ENCODE results near the gene FBXL17.
A peak's percentile ranks its signal among the peaks of the same experiment; 100 is the strongest.

Gene FBXL17

GRCh38 chr5:107979900-107980299, 402.0 kb downstream of the FBXL17 start (continued):
- no peak for TF ChIP-seq ZNF211 (tag by site-specific recombination; IDR thresholded peaks at IDR 0.05; ENCODE audit: low read depth)
- TF ChIP-seq ZNF398 (tag by site-specific recombination; IDR thresholded peaks at IDR 0.05): no peak
- no peak for TF ChIP-seq WT1 (tag by site-specific recombination; IDR thresholded peaks at IDR 0.05)
- TF ChIP-seq GLIS2 (tag by site-specific recombination; IDR thresholded peaks at IDR 0.05): no peak

GRCh38 chr5:107979291-107979690, 402.6 kb downstream of the FBXL17 start:
- no peak overlapping the region for H3K4me3 ChIP-seq (ENCODE audit: low read depth, low read length)
- no peak for TF ChIP-seq ZNF354C (tag by site-specific recombination; IDR thresholded peaks at IDR 0.05; ENCODE audit: borderline replicate concordance, low read depth)
- no peak for TF ChIP-seq PRDM6 (tag by site-specific recombination; IDR thresholded peaks at IDR 0.05)
- ChIA-PET POLR2A (no interaction called here), CTCF (interaction anchor here (0.6 kb wide), 1 partner anchor 135 kb away, joined by 3 read pairs; no protein-coding TSS in a partner anchor)
- H3K36me3 ChIP-seq (ENCODE audit: control insufficient read depth in 2 of 2, insufficient read depth in 1 of 2, low read length in 2 of 2): no peaks in the 10 kb centered on the region
- H3K27ac ChIP-seq (ENCODE audit: extremely low read depth, low read depth, low read length): no peak overlapping the region
- H3K9me3 ChIP-seq (ENCODE audit: control insufficient read depth, insufficient read depth, low read depth, low read length): no peaks in the 10 kb centered on the region
- H3K4me1 ChIP-seq (ENCODE audit: control insufficient read depth, insufficient read depth, low read length): peaks cover 12% of the 10 kb centered on the region

GRCh38 chr5:107977550-107978071, 404.3 kb downstream of the FBXL17 start:
- TF ChIP-seq ZNF335 (tag by site-specific recombination; conservative IDR thresholded peaks at IDR 0.05) (no peak), ZFP37 (tag by site-specific recombination; IDR thresholded peaks at IDR 0.05) (no peak), ZNF555 (tag by site-specific recombination; conservative IDR thresholded peaks at IDR 0.05) (no peak), ZNF423 (tag by site-specific recombination; IDR thresholded peaks at IDR 0.05) (no peak), ZBTB20 (tag by site-specific recombination; IDR thresholded peaks at IDR 0.05) (peak; percentile 69; the same call in 1 of the 2 replicates), BCL11B (tag by site-specific recombination; IDR thresholded peaks at IDR 0.05; ENCODE audit: low read depth) (no peak), HIC1 (tag by site-specific recombination; IDR thresholded peaks at IDR 0.05) (no peak), GLIS1 (tag by site-specific recombination; IDR thresholded peaks at IDR 0.05) (no peak)
- POLR2A ChIA-PET: no interaction called here
- Histone ChIP-seq H3K4me3 (ENCODE audit: low read depth, low read length) (no peak overlapping the region), H3K36me3 (ENCODE audit: control insufficient read depth in 2 of 2, insufficient read depth in 1 of 2, low read length in 2 of 2) (no peaks in the 10 kb centered on the region), H3K27ac (ENCODE audit: extremely low read depth, low read depth, low read length) (no peak overlapping the region), H3K9me3 (ENCODE audit: control insufficient read depth, insufficient read depth, low read depth, low read length) (no peaks in the 10 kb centered on the region), H3K4me1 (ENCODE audit: control insufficient read depth, insufficient read depth, low read length) (peaks cover 8% of the 10 kb centered on the region; the same call in 1 of the 2 replicates)
- CTCF ChIA-PET: interaction anchor here (0.8 kb wide), 1 partner anchor 368 kb away, joined by 3 read pairs; no protein-coding TSS in a partner anchor

- Histone ChIP-seq H3K27ac (ENCODE audit: extremely low read depth, low read depth, low read length) (no peak overlapping the region), H3K4me1 (ENCODE audit: control insufficient read depth, insufficient read depth, low read length) (peaks cover 3% of the 10 kb centered on the region; the same call in 1 of the 2 replicates), H3K36me3 (ENCODE audit: control insufficient read depth in 2 of 2, insufficient read depth in 1 of 2, low read length in 2 of 2) (no peaks in the 10 kb centered on the region), H3K9me3 (ENCODE audit: control insufficient read depth, insufficient read depth, low read depth, low read length) (no peaks in the 10 kb centered on the region), H3K4me3 (ENCODE audit: low read depth, low read length) (no peak overlapping the region)
- ChIA-PET CTCF (no interaction called here), POLR2A (interaction anchor here (0.7 kb wide), 1 partner anchor 49 kb away, joined by 3 read pairs; no protein-coding TSS in a partner anchor)
- TF ChIP-seq ZNF488 (tag by site-specific recombination; IDR thresholded peaks at IDR 0.05): no peak
- TF ChIP-seq ZNF704 (tag by site-specific recombination; IDR thresholded peaks at IDR 0.05): no peak
- no peak for TF ChIP-seq ZNF26 (tag by site-specific recombination; IDR thresholded peaks at IDR 0.05)
- no peak for TF ChIP-seq ZSCAN16 (tag by site-specific recombination; IDR thresholded peaks at IDR 0.05)
- TF ChIP-seq MEIS1 (CRISPR knock-in tag; IDR thresholded peaks at IDR 0.05; ENCODE audit: borderline replicate concordance): no peak
- no peak for TF ChIP-seq ZNF580 (tag by site-specific recombination; IDR thresholded peaks at IDR 0.05)
Measured at GRCh38 chr5:107975568-107975967, 406.3 kb downstream of the FBXL17 start.
